Sigmoid colon (tissue), 4 donors: ENCODE data around the gene CACNB2.

Experiments used
- CTCF ChIP-seq, 4 experiments: fragments of 450-650 bp in 3 of 4; fragments of 200-600 bp in 1 of 4; IDR thresholded peaks; one replicate each; pipeline ENCODE4 v1.5.1; 2016 to 2019; ENCODE audit warnings: antibody characterized with exemption in 4 of 4, mild to moderate bottlenecking in 3 of 4, moderate library complexity in 2 of 4
- EP300 ChIP-seq, 4 donors: sonication (generic); formaldehyde crosslinking; IDR thresholded peaks; one replicate each; pipeline ENCODE4 v1.6.1; 2017; ENCODE audit warnings: antibody characterized with exemption in 4 of 4

- TF ChIP-seq CTCF (IDR thresholded peaks at IDR 0.05) (no peak), EP300 (IDR thresholded peaks at IDR 0.05) (no peak)
These were observed 158.0 kb downstream of the CACNB2 start for GRCh38 chr10:18298256-18298655.
